ENCODE results near the gene ABCB6.

ABCB6 gene

GRCh38 chr2:219209236-219210195, 9.2 kb downstream of the ABCB6 start:
- TF ChIP-seq LEF1 (IDR thresholded peaks at IDR 0.05; ENCODE audit: borderline replicate concordance), result no peak
- TF ChIP-seq ELF4 (IDR thresholded peaks at IDR 0.05), result no peak
- no peak for TF ChIP-seq FOXK2 (IDR thresholded peaks at IDR 0.05)
- TF ChIP-seq SP1 (IDR thresholded peaks at IDR 0.05), result no peak
- no peak for TF ChIP-seq PKNOX1 (IDR thresholded peaks at IDR 0.05)
- TF ChIP-seq ZNF384 (IDR thresholded peaks at IDR 0.05), result no peak
- no peak for TF ChIP-seq BHLHE40 (IDR thresholded peaks at IDR 0.05; ENCODE audit: borderline replicate concordance)
- TF ChIP-seq CTBP1 (IDR thresholded peaks at IDR 0.05; ENCODE audit: borderline replicate concordance), result no peak
- no peak for TF ChIP-seq TARDBP (IDR thresholded peaks at IDR 0.05)
- ChIA-PET CTCF (no interaction called here), POLR2A (interaction anchor here (2.0 kb wide), 1 partner anchor 33 kb away, joined by 5 read pairs; the partner anchor contains the start of gene CNPPD1)
- no peak for DNase-seq (ENCODE audit: extremely low spot score)

GRCh38 chr2:219207884-219208740, 10.6 kb downstream of the ABCB6 start:
- TF ChIP-seq BHLHE40 (IDR thresholded peaks at IDR 0.05; ENCODE audit: borderline replicate concordance) (no peak), NFRKB (IDR thresholded peaks at IDR 0.05) (no peak)
- DNase-seq (ENCODE audit: extremely low spot score), result no peak
- ChIA-PET CTCF (interaction anchor here (0.8 to 1.1 kb wide), 2 partner anchors 32 to 89 kb away, joined by 3 read pairs; partner anchors contain the start of gene CNPPD1), POLR2A (interaction anchor here (1.4 to 2.0 kb wide), 4 partner anchors 11 to 71 kb away, joined by 3 to 7 read pairs (median 5); partner anchors contain the start of genes CNPPD1 and DNAJB2)

- ChIA-PET CTCF (interaction anchor here (1.1 kb wide), 1 partner anchor 31 kb away, joined by 3 read pairs; the partner anchor contains the start of gene CNPPD1), POLR2A (interaction anchor here (0.7 to 2.4 kb wide), 9 partner anchors 9 to 86 kb away, joined by 3 to 25 read pairs (median 5); partner anchors contain the start of genes ABCB6, CNPPD1 and DNAJB2)
- DNase-seq (ENCODE audit: extremely low spot score), result no peak
- TF ChIP-seq FOXA1 (IDR thresholded peaks at IDR 0.05) (no peak), NFRKB (IDR thresholded peaks at IDR 0.05) (no peak), ARNT (IDR thresholded peaks at IDR 0.05) (no peak), BHLHE40 (IDR thresholded peaks at IDR 0.05; ENCODE audit: borderline replicate concordance) (no peak), ZNF384 (IDR thresholded peaks at IDR 0.05) (no peak), SUZ12 (IDR thresholded peaks at IDR 0.05) (no peak), ELF4 (IDR thresholded peaks at IDR 0.05) (no peak), FOXM1 (IDR thresholded peaks at IDR 0.05; ENCODE audit: borderline replicate concordance) (no peak), SP1 (IDR thresholded peaks at IDR 0.05) (no peak), TARDBP (IDR thresholded peaks at IDR 0.05) (no peak), HDGF (IDR thresholded peaks at IDR 0.05; ENCODE audit: borderline replicate concordance) (no peak), PKNOX1 (IDR thresholded peaks at IDR 0.05) (no peak), FOXK2 (IDR thresholded peaks at IDR 0.05) (no peak), LEF1 (IDR thresholded peaks at IDR 0.05; ENCODE audit: borderline replicate concordance) (no peak), CTBP1 (IDR thresholded peaks at IDR 0.05; ENCODE audit: borderline replicate concordance) (no peak), L3MBTL2 (conservative IDR thresholded peaks at IDR 0.05) (no peak)
Observed at GRCh38 chr2:219207134-219207883, 11.4 kb downstream of the ABCB6 start.

- TF ChIP-seq PKNOX1 (IDR thresholded peaks at IDR 0.05) (peak; percentile 32; the same call in 1 of the 2 replicates), TARDBP (IDR thresholded peaks at IDR 0.05) (no peak), ELF4 (IDR thresholded peaks at IDR 0.05) (0 out of 2 replicates have a peak, but pooled peaks have one; percentile 16), FOXM1 (IDR thresholded peaks at IDR 0.05; ENCODE audit: borderline replicate concordance) (no peak), ARNT (IDR thresholded peaks at IDR 0.05) (no peak), SUZ12 (IDR thresholded peaks at IDR 0.05) (no peak), SP1 (IDR thresholded peaks at IDR 0.05) (no peak), BHLHE40 (IDR thresholded peaks at IDR 0.05; ENCODE audit: borderline replicate concordance) (no peak), HDGF (IDR thresholded peaks at IDR 0.05; ENCODE audit: borderline replicate concordance) (0 out of 2 replicates have a peak, but pooled peaks have one; percentile 46), L3MBTL2 (conservative IDR thresholded peaks at IDR 0.05) (peak; percentile 65), ZNF384 (IDR thresholded peaks at IDR 0.05) (no peak)
- ChIA-PET CTCF (interaction anchor here (1.0 kb wide), 1 partner anchor 88 kb away, joined by 3 read pairs; no protein-coding TSS in a partner anchor), POLR2A (interaction anchor here (0.7 to 2.4 kb wide), 16 partner anchors 8 to 88 kb away, joined by 3 to 25 read pairs (median 4); partner anchors contain the start of genes ABCB6, CNPPD1, DNAJB2 and GLB1L)
- peak; percentile 98 for DNase-seq (ENCODE audit: extremely low spot score)
Observed at GRCh38 chr2:219206328-219207133, 12.2 kb downstream of the ABCB6 start, which contains the start of gene ZFAND2B. Gene ZFAND2B (plus strand): TSS chr2:219206782. CDS start chr2:219206988, 206 bp downstream.

Measured in HEK293T (cell line).